GM19238 (cell line): ENCODE results near the gene NF2.

Experiments used
- DNase-seq: peaks from one replicate; pipeline ENCODE4 v3.0.0; 2011; ENCODE audit warnings: low spot score; ENCODE audit not compliant: insufficient read length

NF2 gene

GRCh38 chr22:29630987-29631386 lies 27.6 kb downstream of the NF2 start:
- no peak for DNase-seq

- no peak for DNase-seq
Observed at GRCh38 chr22:29631725-29632124, 28.3 kb downstream of the NF2 start.

GRCh38 chr22:29632672-29633071 lies 29.2 kb downstream of the NF2 start:
- DNase-seq = no peak

- no peak for DNase-seq
Observed at GRCh38 chr22:29633514-29634312, 30.3 kb downstream of the NF2 start.

GRCh38 chr22:29634847-29635246 lies 31.4 kb downstream of the NF2 start:
- DNase-seq = no peak

- DNase-seq = no peak
Observed at GRCh38 chr22:29635734-29636357, 32.4 kb downstream of the NF2 start.

GRCh38 chr22:29636751-29637150 lies 33.3 kb downstream of the NF2 start:
- DNase-seq = no peak

GRCh38 chr22:29637181-29637580 lies 33.7 kb downstream of the NF2 start:
- DNase-seq = no peak

GRCh38 chr22:29638678-29639077 lies 35.2 kb downstream of the NF2 start:
- no peak for DNase-seq

GRCh38 chr22:29639096-29639495 lies 35.7 kb downstream of the NF2 start:
- no peak for DNase-seq

- DNase-seq = no peak
Observed at GRCh38 chr22:29641042-29641699, 37.7 kb downstream of the NF2 start.

GRCh38 chr22:29641700-29642330 lies 38.4 kb downstream of the NF2 start:
- no peak for DNase-seq

- DNase-seq = no peak
Observed at GRCh38 chr22:29642694-29643093, 39.3 kb downstream of the NF2 start.

GRCh38 chr22:29647954-29648737 lies 44.7 kb downstream of the NF2 start:
- DNase-seq = no peak

GRCh38 chr22:29650370-29650769 lies 46.9 kb downstream of the NF2 start:
- no peak for DNase-seq

- DNase-seq = no peak
Observed at GRCh38 chr22:29651652-29652051, 48.2 kb downstream of the NF2 start.

- DNase-seq = no peak
Observed at GRCh38 chr22:29654420-29654819, 51.0 kb downstream of the NF2 start.

- DNase-seq = no peak
Observed at GRCh38 chr22:29654882-29655281, 51.4 kb downstream of the NF2 start.

GRCh38 chr22:29658176-29658575 lies 54.7 kb downstream of the NF2 start:
- DNase-seq = no peak

- DNase-seq = no peak
Observed at GRCh38 chr22:29660021-29660420, 56.6 kb downstream of the NF2 start.

- DNase-seq = no peak
Observed at GRCh38 chr22:29661336-29661735, 57.9 kb downstream of the NF2 start.
